CD4-positive, alpha-beta T cell treated with Interferon gamma for 1 hour (primary cell): ENCODE data around the gene CALML3.

Experiments
- DNase-seq: peaks from one replicate; pipeline ENCODE4 v3.0.0-alpha.2; 2020

The CALML3 gene

DNA sequence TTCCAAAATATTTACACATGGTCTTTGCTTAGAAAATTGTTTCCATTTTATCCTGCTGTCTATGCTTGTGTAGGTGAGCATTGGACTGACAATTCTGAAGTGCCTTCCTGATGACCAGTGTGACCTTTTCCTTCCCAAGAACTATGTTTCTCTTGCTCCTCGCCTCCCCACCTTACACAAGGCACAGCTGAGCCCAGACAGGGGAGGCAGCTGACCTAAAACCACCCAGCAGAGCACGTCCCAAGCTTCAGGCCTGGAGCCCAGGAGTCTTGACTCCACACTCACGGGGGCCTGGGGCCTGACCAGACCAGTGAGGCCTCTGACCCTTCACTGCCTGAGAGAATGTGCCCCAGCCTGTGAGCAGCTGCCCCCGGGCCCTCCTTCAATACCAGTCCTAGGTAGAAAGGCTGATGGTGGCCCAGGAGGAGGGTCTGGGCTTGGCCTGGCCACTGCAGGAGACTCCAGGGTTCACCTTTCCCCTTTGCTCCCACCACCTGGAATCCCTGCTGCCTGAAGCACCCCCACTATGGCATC lies 32.4 kb upstream of the CALML3 start:
- no peak for DNase-seq

DNA sequence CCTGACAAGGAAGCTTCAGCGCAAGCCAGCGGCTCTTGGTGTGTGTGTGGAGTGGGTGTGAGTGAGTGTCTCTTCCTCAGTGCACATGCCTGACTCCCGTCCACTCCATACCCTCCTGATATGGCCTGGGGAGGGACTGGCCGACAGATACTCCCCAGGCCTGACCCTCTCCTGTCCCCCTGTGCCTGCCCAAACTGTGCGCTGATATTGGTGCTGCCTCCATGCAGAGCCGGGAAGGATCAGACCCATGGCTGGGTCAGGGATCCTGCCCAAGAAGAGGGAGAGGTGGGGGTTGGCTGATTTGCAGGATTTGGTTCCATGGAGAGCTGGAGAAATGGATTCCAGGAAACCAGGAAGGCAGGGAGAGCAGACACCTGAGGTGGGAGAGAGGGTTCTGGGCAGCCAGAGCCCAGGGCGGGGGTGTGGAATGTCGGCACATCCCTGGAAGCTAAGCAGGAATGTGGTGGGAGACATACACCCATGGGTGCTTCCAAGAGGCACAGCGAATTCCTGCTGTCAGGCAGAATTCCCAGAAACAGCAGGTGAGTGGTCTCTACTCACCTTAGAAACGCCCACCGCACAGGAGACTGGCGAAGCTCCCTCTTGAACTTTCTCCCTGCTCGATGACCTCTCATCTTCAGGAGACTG lies 31.7 kb upstream of the CALML3 start:
- no peak for DNase-seq

DNA sequence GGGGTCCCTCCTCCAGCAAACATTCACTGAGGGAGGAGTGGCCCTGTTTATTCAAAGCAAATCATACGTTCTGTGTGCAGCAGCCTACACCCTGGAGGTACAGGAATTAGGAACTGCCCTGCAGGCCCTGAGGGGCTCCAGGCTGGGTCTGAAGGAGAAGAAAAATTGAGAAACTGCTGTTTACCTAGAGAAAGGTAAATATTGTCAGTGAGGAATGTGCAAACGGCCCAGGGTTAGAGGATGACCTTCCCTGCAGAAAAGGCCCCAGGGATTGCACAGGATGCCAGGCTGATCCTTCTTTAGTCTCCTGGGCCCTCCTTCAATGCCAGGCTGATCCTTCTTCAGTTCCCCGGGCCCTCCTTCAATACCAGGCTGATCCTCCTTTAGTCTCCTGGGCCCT lies 31.1 kb upstream of the CALML3 start:
- no peak for DNase-seq

DNA sequence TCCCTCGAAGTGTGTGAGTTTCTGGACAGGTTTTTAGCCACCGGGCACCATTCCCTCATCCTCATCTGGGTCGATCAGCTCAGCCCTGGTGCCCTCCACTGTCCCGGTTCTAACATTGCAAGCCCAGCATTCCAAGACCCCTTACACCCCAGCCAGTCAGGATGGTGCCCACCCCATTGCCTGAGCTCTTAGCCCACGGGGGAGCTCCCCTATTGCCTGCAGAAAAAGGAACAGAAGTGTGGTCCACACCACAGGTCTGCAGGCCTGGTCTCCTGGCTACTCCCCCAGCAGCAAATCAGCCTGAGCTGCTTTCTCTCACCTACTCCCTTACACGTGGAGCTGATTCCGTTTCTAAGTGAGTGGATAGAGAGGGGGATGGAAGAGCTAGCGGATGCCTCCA lies 30.1 kb upstream of the CALML3 start:
- no peak for DNase-seq

DNA sequence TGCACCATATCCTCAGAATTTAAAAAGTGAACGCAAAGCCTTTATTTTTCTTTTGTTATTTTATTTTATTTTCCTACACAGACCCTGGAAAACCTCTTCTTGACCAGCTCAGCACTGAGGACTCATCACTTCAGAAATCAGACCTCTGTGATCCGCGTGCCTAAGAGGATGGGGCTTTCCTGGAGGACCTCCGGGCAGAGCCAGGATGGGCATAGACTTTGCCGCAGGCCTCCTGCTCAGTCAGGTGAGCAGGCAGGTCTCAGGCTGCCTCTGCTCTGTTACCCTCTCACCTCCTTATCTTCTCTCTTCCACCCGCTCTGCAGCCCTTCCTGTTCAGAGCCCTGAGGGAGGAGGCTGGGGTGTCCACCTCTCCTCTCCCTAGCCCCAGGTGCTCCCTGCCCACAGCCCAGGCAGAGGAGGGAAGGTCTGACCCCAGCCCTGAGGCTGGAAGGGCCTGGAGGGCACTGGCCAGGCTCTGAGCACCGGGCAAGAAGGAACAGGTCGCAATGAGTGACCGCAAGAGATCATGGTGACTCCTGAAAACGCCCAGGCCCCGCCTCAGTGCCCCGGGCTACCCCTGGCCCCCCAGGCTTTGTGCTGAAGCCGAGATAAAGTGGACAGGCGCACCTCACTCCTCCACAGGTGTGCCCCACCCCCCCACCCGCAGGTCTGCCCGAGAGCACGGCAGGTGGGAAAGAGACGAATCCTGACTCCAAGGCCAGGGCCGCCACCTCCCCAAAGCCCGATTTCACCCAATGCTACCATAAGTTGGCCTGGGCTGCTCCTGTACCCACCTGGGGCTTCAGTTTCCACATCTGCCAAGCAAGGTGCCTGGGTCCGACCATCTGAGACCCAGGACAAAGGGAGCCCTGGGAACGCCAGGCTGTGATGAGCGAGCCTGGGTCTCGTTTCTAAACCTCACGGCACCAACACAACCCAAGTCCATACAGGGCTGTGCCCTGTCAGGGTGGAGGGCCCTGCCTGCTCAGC lies 28.2 kb upstream of the CALML3 start:
- DNase-seq: no peak

DNA sequence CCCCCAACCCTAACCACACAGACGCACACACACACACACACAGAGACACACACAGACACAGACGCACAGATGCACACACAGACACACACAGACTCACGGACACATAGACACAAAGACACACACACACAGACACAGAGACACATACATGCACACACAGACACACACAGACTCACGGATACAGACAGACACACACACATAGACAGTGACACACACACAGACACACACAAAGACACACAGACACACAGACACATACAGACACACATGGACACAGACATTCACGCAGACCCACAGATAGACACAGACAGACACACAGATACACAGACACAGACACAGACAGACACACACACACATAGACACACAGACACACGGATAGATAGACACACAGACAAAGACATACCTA lies 27.5 kb upstream of the CALML3 start:
- DNase-seq: no peak

DNA sequence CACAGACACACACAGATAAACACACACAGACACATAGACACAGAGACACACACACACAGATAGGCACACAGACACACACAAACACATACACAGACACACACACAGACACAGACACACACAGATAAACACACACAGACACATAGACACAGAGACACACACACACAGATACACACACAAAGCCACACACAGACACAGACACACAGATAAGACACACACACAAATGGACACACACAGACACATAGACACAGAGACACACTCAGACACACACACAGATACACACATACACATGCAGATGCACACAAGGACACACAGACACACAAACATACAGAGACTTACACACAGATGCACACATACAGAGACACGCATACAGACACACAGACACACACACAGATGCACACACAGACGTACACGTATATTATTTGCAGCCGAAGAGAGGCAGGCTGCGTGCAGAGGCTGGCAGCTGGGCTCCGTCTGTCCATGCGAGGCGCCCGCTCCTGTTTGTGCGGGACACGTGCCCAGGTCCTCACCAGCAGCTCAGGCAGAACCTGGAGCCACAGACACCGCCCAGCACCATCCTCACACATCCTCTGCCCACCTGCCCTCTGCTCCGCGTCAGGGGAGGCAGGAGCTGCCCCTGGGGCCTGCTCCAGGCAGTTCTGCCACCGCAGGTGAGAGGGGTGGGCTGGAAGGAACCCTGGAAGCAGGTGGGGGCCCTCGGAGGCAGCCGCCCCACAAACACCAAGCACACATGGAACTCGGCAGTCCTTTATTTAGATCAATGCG lies 26.6 kb upstream of the CALML3 start:
- no peak for DNase-seq

DNA sequence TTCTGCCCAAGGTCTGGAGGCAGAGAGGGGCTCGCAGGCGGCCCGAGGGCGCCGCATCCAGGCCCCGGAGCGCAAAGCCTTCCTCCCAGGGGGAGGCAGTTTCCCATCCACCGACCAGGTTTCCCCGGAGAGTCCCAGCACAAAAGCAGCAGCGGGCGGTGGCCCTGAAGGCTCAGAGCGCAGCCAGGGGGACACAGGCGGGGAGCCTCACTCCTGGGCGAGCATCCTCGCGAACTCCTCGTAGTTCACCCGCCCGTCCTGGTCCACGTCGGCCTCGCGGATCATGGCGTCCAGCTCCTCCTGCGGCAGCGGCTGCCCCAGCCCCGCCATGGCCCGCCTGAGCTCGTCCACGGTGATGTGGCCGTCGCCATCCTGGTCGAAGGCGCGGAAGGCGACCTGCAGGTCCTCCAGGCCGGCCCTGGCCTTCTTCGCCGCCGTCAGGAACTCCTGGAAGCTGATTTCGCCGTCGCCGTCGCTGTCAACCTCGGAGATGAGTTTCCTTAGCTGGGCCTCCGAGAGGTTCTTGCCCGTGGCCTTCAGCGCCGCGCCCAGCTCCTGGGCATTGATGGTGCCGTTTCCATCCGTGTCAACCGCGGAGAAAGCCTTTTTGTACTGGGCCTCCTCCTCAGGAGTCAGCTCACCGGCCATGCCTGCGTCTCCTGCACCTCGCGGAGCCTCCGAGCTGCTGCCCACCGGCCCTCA lies 25.8 kb upstream of the CALML3 start:
- DNase-seq: no peak

DNA sequence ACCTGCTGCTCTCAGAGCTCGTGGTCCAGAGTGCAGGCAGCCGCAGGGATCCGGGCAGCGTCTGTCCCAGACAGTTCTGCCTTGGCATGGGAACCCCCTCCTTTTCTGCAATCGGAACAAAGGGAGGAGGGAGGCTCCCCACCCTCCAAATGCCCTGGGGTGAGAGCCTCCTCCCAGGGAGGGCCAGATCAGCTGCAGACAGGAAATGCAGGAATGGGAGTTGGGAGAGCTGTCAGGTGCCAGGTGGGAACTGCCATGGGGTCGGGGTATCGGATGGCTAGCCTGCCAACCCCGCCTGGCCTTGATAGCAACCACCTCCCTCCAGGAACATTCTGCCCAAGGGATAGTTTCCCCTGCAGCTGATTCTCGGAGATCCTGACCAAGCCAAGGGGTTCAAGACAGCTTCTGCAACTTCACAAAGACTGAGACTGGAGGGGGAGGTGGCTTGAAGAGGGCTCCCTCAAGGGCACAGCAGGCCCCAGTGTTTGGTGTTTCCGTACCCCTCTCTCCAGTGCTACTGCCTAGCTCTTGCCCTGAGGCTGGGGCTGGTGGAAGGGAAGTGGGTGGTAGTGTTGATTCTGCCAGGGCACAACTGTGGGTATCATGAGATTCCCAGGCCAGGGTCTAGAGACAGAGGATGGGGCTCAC lies 25.1 kb upstream of the CALML3 start, which contains the start of gene CALML5:
Gene CALML5 (minus strand): TSS at position 78 of the 648 bp plus-strand sequence. CDS start 132 bp downstream, outside the sequence.
- no peak for DNase-seq

DNA sequence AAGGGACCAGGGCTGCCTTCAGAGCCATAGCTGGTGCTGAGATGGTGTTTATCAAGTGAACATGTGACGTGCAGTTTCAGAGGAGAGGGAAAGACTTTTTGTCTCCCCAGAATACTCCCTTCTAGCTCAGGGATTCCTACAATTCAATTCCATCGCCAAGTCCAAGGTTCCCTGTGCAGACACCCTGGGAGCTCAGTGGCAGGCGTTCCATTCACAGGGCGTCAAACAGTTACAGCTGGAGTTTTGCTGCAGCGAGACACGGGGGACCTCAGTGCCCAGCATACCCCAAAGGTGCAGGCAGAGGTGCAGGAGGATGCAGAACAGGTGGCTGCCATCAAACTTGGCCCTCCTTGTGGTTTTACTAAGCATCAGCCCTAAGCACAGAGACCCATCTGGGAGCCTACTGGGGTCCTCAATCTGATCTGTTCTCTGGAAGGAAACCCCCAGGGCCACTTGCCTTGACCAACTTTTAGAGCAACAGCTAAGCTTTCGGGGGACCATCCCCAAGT lies 24.5 kb upstream of the CALML3 start:
- no peak for DNase-seq

DNA sequence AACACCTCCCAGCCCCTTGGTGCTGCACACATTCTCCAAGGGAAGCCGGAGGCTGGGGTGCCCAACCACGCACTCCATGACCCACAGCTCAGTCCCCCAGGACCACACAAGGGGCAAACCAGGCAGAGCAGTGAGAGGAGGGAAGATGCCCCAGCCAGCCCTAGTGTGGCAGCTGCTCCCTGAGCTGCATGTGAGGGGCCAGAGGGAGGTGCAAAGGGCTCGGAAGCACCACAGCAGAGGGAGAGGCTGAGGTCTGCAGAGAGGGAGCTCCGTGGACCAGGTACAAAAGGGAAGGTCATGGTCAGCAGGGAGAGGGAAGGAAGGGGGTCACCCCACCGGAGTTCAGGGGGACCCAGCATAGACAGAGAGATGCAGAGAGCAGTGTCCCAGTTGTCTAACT lies 23.9 kb upstream of the CALML3 start:
- no peak for DNase-seq

DNA sequence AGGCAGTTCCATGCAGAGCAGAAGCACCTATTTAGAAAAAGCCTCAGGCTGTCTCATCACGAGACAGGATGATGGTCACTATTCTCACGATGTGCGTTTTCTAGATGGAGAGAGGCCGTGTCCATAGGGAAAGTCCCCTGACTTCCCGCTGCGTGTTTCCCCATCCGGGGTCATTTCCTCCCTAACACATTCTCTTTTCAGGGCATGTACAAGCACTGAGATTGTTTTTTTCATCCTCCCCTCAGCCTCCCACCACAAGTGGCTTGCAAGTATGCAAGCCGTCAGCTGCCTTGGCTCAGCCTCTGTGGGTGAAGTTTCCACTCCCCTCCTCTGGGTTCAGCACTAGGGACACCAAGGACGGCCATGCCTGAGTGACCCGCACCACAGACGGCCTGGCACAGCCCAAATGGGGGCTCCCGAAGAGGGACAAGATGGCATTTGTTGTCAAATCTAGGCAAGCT lies 22.7 kb upstream of the CALML3 start:
- DNase-seq: no peak

DNA sequence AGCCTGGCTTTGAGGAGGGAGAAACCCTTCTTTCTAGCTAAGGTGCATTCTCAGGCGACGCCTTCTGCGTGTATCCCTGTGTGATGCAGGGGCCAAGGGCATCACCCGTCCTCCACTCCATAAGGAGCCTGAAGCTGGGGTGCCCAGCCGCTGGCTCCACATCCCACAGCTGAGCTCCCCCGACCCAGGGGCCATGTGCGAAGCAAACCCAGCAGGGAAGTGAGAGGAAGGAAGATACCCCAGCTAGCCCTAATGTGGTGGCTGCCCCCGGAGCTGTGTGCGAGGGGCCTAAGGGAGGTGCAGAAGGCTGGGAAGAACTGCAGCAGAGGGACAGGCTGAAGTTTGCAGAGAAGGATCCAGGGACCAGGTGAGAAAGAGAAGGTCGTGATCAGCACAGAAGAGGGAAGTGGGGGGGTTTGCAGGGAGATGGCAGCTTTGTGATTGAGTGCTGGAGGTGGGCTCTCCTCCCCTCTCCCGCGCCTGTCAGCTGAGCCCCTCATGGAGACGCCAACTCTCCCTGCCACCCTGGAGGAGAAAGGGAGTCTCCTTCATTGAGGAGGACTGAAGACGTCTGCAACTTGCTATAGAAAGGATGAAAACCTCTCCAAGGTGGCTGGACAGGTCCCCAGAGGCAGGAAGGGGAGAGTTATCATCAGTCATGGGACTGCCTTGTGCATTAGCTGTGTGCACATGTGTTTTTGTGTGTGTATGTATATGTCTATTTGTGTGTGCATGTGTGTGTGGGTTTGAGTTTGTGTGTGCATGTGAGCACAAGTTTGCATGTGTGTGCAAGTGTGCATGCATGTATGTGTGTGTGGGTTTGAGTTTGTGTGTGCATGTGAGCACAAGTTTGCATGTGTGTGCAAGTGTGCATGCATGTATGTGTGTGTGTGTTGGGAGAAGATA lies 21.9 kb upstream of the CALML3 start:
- no peak for DNase-seq

DNA sequence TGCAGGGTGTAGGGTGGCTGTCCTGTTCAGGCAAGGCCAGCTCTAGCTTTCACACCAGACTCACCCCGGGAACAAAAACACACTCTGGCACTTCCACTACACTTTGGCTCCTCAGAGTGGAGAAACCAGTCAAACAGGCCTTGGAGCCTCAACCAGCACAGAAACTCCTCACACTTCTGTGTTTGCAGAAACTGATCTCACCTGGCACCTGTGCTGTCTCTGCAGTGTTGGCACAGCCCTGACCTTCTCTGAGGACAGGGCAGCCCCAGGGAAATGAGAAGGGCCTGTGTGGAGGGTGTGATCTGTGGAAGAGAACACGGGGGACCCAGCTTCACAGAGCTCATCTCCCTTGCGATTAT lies 21.3 kb upstream of the CALML3 start:
- DNase-seq: no peak

DNA sequence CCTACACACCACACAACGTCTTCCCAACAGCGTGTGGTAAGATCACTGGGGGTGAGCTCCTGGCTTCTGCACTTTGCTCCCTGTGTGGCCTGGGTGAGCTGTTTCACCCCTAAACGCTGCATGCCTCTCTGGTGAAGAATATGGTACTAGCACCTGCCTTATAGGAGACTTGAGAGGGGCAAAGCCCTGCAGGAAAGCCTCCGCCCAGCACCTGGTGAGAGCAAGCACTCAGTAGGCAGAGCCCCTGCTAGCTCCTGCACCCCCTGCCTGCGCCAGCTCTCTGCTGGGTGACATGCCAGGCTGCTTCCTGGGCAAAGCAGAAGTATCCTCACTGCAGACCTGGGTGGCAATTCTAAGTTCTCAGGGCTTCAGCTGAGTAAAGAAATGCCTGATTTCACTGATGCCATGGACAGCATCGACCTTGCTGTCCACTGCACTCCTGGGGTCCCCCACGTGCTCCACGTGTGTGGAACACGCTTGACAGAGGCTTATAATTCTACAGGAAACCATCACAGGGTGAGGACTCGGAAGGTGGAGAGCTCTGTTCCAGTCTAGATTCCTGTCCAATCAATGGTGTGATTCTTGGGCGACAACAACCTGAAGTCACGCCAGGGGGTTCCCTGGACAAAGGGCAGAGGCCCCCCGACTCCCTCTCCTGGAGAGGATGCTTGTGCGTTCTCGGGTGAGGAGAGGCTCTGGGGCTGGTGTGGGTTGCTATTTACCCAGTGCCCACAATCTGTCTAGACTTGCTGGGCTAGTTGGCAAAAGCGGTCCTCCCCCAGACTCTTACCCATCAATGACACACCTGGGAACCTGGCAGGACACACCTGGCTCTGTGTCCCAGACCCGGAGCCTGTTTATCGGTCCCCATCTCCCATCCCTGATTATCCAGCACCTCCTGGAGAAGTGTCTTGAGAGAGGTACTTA lies 20.4 kb upstream of the CALML3 start:
- DNase-seq: no peak

DNA sequence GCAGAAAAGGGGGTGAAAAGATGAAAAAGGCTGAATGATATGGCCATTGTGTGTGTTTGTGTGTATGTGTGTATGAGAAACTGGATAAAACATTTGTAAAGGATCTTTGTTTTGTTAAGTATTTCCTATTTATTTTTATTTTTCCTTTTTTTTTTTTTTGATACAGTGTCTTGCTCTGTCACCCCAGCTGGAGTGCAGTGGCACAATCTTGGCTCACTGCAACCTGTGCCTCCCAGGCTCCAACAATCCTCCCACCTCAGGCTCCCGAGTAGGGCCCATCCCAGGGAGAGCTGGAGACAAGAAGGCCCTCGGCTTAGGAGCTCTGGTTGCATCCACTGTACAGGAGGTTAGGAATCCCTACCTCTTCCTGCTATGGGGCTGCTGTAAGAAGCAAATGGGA lies 18.5 kb upstream of the CALML3 start:
- DNase-seq: no peak

DNA sequence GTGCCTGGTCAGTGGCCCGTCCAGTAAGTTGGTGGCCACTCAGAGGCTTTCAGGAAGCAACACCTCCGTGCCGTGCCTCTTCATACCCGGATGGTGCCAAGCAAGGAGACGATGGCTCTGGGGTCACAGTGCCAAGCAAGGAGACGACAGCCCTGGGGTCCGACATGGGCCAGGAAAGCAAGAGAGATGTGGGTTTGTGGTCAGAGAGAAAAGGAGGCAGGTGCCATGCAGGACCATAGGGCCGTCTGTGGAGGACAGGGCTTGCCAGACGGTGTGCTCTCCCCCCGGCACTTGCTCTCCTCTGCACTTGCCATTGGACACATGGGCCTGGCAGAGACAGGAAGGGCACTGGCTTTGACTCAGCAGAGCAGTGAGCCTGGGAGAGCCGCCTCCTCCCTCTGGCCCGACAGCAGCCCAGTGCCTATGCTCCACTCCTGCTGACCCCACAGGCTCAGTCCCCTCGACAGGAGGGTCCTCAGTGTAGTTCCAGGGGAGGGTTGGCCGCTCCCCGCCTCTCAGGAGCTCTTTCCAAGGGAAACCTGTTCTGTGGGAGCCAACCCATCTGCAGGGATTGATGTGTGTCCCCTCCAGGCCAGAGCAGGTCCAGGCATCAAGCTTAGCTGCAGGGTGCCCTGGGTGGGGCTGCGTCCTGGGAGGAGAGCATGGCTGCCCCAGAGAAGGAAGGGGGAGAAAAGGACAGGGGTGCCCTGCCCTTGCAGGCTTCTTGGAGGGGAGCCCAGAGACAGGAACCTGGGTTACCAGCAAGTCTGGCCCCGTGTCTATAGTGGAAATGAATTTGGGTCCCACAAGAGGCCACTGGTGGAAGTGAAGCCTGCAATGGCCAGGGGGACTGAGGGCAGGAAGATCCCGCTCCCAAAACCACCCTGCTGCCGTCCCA lies 17.8 kb upstream of the CALML3 start:
- DNase-seq: no peak

DNA sequence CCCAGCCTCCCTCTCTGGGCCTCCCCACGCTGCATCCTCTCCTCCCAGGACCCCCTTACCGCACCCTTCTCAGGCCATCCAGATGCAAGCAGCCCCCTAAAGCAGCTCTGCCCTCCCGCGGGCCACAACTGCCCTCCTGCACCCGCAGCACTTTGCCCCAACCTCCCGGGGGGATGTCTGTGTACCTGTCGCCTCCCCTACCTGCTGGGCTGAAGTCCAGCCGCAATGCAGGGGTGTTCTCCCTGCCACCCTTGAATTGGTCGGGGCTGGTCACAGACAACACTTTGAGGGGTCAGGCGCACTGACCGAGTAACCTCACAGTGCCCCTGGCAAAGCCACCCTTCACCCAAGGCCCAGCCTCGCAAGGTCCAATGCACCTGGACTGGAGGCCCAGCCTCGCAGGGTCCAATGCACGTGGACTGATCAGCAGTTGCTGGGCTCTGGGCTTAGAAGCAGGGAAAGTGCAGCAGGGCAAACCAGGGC lies 17.1 kb upstream of the CALML3 start:
- no peak for DNase-seq
